HepG2 (cell line): Measurements from ENCODE around the gene GRIK4. TPM values are rescaled to one million over a fixed set of nuclear protein-coding genes. Genes with fewer than 3 reads are reported as not detected.
A peak's percentile ranks its signal among the peaks of the same experiment; 100 is the strongest.

ENCODE experiments used
- ATAD3A ChIP-seq: sonication (generic); formaldehyde crosslinking; IDR thresholded peaks from 2 replicates; pipeline ENCODE4 v1.4.0; 2020; ENCODE audit warnings: missing genetic modification reagents
- CHCHD3 ChIP-seq: sonication (generic); formaldehyde crosslinking; IDR thresholded peaks from 2 replicates; pipeline ENCODE4 v1.8.0; 2022; ENCODE audit warnings: mild to moderate bottlenecking, missing genetic modification reagents, moderate library complexity
- CHD2 ChIP-seq: IDR thresholded peaks from 2 replicates; pipeline ENCODE4 v1.6.1; 2011; ENCODE audit warnings: low read depth, low read length, improper control_type of control experiment
- FOXK2 ChIP-seq: fragments of 450-650 bp; IDR thresholded peaks from 2 replicates; pipeline ENCODE4 v1.6.1; 2016
- HCFC1 ChIP-seq: fragments of 150-350 bp; IDR thresholded peaks from 2 replicates; pipeline ENCODE4 v1.6.1; 2014; ENCODE audit warnings: low read depth, low read length
- KDM5B ChIP-seq: sonication (generic); formaldehyde crosslinking; IDR thresholded peaks from 2 replicates; pipeline ENCODE4 v1.4.0; 2020; ENCODE audit warnings: missing genetic modification reagents, mild to moderate bottlenecking, borderline replicate concordance
- PLRG1 ChIP-seq: fragments of 450-650 bp; conservative IDR thresholded peaks from 2 replicates; pipeline ENCODE4 v1.6.1; 2016
- POLR2A ChIP-seq, 2 experiments: IDR thresholded peaks; 2 replicates each; pipeline ENCODE4 v1.6.1; 2011; ENCODE audit warnings: low read depth in 2 of 2, low read length in 2 of 2, mild to moderate bottlenecking in 1 of 2, moderate library complexity in 1 of 2; ENCODE audit not compliant: insufficient read depth in 1 of 2
- POLR2AphosphoS5 ChIP-seq: IDR thresholded peaks from 2 replicates; pipeline ENCODE4 v1.6.1; 2012; ENCODE audit warnings: low read depth, low read length
- SATB2 ChIP-seq: sonication (generic); formaldehyde crosslinking; IDR thresholded peaks from 2 replicates; pipeline ENCODE4 v1.5.0; 2020; ENCODE audit warnings: missing genetic modification reagents
- SKI ChIP-seq: fragments of 450-650 bp; IDR thresholded peaks from one replicate; pipeline ENCODE4 v1.6.1; 2018; ENCODE audit warnings: mild to moderate bottlenecking; ENCODE audit not compliant: partially characterized antibody
- TAF15 ChIP-seq: fragments of 200-400 bp; formaldehyde crosslinking; IDR thresholded peaks from one replicate; pipeline ENCODE4 v1.6.1; 2018; ENCODE audit warnings: mild to moderate bottlenecking, low read depth, low read length; ENCODE audit not compliant: poor library complexity, severe bottlenecking
- ZFP90 ChIP-seq: sonication (generic); formaldehyde crosslinking; IDR thresholded peaks from 2 replicates; pipeline ENCODE4 v1.8.0; 2022; ENCODE audit warnings: missing genetic modification reagents, mild to moderate bottlenecking, inconsistent platforms, borderline replicate concordance
- ZIK1 ChIP-seq: sonication (generic); formaldehyde crosslinking; IDR thresholded peaks from 2 replicates; pipeline ENCODE4 v1.5.0; 2020; ENCODE audit warnings: mild to moderate bottlenecking, low read depth, missing genetic modification reagents, borderline replicate concordance
- ZNF124 ChIP-seq: sonication (generic); formaldehyde crosslinking; IDR thresholded peaks from 2 replicates; pipeline ENCODE4 v1.4.0; 2020; ENCODE audit warnings: missing genetic modification reagents
- ZNF160 ChIP-seq: sonication (generic); formaldehyde crosslinking; IDR thresholded peaks from 2 replicates; pipeline ENCODE4 v1.8.0; 2022; ENCODE audit warnings: mild to moderate bottlenecking, inconsistent platforms, missing genetic modification reagents
- ZNF335 ChIP-seq: sonication (generic); formaldehyde crosslinking; IDR thresholded peaks from 2 replicates; pipeline ENCODE4 v1.4.0; 2020; ENCODE audit warnings: missing genetic modification reagents
- ZNF350 ChIP-seq: sonication (generic); formaldehyde crosslinking; IDR thresholded peaks from 2 replicates; pipeline ENCODE4 v1.4.0; 2020; ENCODE audit warnings: mild to moderate bottlenecking, low read depth, missing genetic modification reagents, borderline replicate concordance
- ZNF562 ChIP-seq: sonication (generic); formaldehyde crosslinking; IDR thresholded peaks from 2 replicates; pipeline ENCODE4 v1.8.0; 2022; ENCODE audit warnings: missing genetic modification reagents, borderline replicate concordance
- ZNF747 ChIP-seq: sonication (generic); formaldehyde crosslinking; IDR thresholded peaks from 2 replicates; pipeline ENCODE4 v1.8.1; 2023; ENCODE audit warnings: missing genetic modification reagents, mild to moderate bottlenecking, borderline replicate concordance
- polyA plus RNA-seq, 8 experiments: library from polyadenylated mRNA; depleted of rRNA in 3 of 8; stranded (reverse) in 7 of 8; unstranded in 1 of 8; fragments of >200 nt; fragmentation: Illumina TruSeq in 4 of 8; extraction: Trizol in 4 of 8; gene quantifications; 2 replicates each; pipeline versions ENCODE4 v1.2.1 to v1.2.3, GENCODE V29; 2011 to 2016; ENCODE audit warnings: low read depth in 4 of 8, missing spikeins in 1 of 8, mixed read lengths in 1 of 8; ENCODE audit not compliant: insufficient read depth in 1 of 8
- total RNA-seq, 5 experiments: library from RNA; depleted of rRNA; stranded (reverse); fragments of >200 nt; fragmentation: Illumina TruSeq; extraction: Trizol; gene quantifications; 2 replicates each; pipeline ENCODE4 v1.2.3, GENCODE V29; 2016; ENCODE audit warnings: low read depth in 1 of 5
- TF ChIP-seq, protein P1 (sequence below): sonication (generic); formaldehyde crosslinking; IDR thresholded peaks from 2 replicates; pipeline ENCODE4 v1.8.0; 2022; ENCODE audit warnings: missing genetic modification reagents, mild to moderate bottlenecking, borderline replicate concordance
- TF ChIP-seq, protein P2 (sequence below): sonication (generic); formaldehyde crosslinking; IDR thresholded peaks from 2 replicates; pipeline ENCODE4 v1.8.0; 2022; ENCODE audit warnings: mild to moderate bottlenecking, missing genetic modification reagents, moderate library complexity
- TF ChIP-seq, protein P3 (sequence below): IDR thresholded peaks from 2 replicates; pipeline ENCODE4 v1.6.1; 2018; ENCODE audit warnings: missing genetic modification reagents
- TF ChIP-seq, protein P4 (sequence below): sonication (generic); formaldehyde crosslinking; IDR thresholded peaks from 2 replicates; pipeline ENCODE4 v1.5.0; 2020; ENCODE audit warnings: missing genetic modification reagents
- TF ChIP-seq, protein P5 (sequence below): sonication (generic); formaldehyde crosslinking; IDR thresholded peaks from 2 replicates; pipeline ENCODE4 v1.4.0; 2020; ENCODE audit warnings: mild to moderate bottlenecking, missing genetic modification reagents

The GRIK4 gene
- total and polyA plus RNA-seq, 2 of the 13 experiments (the other 11 are each of a cell fraction or from before 2014, with no cell fraction given), result 0.04 to 0.07 TPM

DNA sequence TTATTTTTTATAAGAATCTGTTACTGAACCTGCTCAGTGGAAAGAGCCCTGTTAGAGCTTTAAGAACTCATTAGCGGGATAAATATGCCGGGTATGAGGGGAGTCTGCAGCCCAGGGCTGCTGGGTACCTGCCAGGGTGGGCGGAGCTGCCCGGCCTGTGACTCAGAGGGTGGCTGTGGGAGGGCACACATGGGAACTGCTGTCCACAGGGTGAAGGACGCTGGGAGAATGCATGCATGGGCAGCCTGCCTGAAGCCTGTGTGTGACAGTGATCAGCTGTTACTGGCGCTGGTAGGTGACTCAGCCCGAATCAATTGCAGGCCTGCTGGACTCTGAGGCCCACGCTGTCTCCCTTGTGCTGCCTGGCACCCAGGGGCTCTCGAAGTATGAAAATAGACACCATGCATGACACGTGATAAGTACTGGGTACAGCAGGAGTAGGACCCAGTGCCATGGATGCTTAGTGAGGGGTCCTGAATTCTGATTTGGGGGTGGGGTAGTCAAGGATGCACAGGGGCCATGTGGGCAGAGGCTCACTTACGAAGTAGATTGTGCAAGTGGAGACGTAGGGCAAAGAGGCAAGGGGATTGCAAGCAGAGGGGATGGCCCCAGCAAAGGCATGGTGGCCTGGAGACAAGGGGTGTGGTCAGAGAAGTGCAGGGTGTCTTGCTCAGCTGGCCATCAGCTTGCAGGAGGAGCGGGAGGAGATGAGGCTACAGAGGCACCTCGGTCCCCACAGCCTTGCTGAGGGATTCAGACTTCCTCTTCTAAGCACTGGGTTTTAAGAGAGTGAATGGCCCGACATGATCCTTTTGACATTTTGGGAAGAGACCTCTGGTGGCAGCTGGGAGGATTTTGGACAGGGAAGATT is 36.5 kb downstream of the GRIK4 start (continued):
- TF ChIP-seq, protein P1, sequence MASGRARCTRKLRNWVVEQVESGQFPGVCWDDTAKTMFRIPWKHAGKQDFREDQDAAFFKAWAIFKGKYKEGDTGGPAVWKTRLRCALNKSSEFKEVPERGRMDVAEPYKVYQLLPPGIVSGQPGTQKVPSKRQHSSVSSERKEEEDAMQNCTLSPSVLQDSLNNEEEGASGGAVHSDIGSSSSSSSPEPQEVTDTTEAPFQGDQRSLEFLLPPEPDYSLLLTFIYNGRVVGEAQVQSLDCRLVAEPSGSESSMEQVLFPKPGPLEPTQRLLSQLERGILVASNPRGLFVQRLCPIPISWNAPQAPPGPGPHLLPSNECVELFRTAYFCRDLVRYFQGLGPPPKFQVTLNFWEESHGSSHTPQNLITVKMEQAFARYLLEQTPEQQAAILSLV, result no peak
- TF ChIP-seq, protein P2, sequence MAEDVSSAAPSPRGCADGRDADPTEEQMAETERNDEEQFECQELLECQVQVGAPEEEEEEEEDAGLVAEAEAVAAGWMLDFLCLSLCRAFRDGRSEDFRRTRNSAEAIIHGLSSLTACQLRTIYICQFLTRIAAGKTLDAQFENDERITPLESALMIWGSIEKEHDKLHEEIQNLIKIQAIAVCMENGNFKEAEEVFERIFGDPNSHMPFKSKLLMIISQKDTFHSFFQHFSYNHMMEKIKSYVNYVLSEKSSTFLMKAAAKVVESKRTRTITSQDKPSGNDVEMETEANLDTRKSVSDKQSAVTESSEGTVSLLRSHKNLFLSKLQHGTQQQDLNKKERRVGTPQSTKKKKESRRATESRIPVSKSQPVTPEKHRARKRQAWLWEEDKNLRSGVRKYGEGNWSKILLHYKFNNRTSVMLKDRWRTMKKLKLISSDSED (CRISPR knock-in tag), result no peak
- TF ChIP-seq KDM5B (peak; percentile 29; the same call in 1 of the 2 replicates), ZNF124 (no peak), CHCHD3 (CRISPR knock-in tag) (no peak), ATAD3A (CRISPR knock-in tag) (no peak), PLRG1 (no peak), CHD2 (no peak), ZNF160 (CRISPR knock-in tag) (no peak), SKI (peak; percentile 74), ZNF562 (CRISPR knock-in tag) (no peak), ZIK1 (no peak), SATB2 (no peak), ZNF335 (no peak), HCFC1 (no peak), POLR2AphosphoS5 (no peak), TAF15 (no peak), FOXK2 (no peak), ZNF350 (CRISPR knock-in tag) (peak; percentile 74; the same call in 1 of the 2 replicates), POLR2A (IDR thresholded peaks at IDR 0.05; ENCODE audit: insufficient read depth in 1 of 2, low read depth in 2 of 2, low read length in 2 of 2) (no peak), ZFP90 (no peak), ZNF747 (CRISPR knock-in tag) (peak; percentile 71; the same call in 1 of the 2 replicates)
- TF ChIP-seq, protein P3, sequence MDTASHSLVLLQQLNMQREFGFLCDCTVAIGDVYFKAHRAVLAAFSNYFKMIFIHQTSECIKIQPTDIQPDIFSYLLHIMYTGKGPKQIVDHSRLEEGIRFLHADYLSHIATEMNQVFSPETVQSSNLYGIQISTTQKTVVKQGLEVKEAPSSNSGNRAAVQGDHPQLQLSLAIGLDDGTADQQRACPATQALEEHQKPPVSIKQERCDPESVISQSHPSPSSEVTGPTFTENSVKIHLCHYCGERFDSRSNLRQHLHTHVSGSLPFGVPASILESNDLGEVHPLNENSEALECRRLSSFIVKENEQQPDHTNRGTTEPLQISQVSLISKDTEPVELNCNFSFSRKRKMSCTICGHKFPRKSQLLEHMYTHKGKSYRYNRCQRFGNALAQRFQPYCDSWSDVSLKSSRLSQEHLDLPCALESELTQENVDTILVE, result 0 out of 2 replicates have a peak, but pooled peaks have one; percentile 24
- TF ChIP-seq, protein P4, sequence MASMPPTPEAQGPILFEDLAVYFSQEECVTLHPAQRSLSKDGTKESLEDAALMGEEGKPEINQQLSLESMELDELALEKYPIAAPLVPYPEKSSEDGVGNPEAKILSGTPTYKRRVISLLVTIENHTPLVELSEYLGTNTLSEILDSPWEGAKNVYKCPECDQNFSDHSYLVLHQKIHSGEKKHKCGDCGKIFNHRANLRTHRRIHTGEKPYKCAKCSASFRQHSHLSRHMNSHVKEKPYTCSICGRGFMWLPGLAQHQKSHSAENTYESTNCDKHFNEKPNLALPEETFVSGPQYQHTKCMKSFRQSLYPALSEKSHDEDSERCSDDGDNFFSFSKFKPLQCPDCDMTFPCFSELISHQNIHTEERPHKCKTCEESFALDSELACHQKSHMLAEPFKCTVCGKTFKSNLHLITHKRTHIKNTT (CRISPR knock-in tag), result no peak
- TF ChIP-seq, protein P5, sequence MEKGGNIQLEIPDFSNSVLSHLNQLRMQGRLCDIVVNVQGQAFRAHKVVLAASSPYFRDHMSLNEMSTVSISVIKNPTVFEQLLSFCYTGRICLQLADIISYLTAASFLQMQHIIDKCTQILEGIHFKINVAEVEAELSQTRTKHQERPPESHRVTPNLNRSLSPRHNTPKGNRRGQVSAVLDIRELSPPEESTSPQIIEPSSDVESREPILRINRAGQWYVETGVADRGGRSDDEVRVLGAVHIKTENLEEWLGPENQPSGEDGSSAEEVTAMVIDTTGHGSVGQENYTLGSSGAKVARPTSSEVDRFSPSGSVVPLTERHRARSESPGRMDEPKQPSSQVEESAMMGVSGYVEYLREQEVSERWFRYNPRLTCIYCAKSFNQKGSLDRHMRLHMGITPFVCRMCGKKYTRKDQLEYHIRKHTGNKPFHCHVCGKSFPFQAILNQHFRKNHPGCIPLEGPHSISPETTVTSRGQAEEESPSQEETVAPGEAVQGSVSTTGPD (CRISPR knock-in tag), result no peak
